ENCODE results near the gene BPIFA3.

BPIFA3 gene

GRCh38 chr20:33272155-33272873 lies 55.2 kb downstream of the BPIFA3 start:
- DNase-seq = no peak

DNA sequence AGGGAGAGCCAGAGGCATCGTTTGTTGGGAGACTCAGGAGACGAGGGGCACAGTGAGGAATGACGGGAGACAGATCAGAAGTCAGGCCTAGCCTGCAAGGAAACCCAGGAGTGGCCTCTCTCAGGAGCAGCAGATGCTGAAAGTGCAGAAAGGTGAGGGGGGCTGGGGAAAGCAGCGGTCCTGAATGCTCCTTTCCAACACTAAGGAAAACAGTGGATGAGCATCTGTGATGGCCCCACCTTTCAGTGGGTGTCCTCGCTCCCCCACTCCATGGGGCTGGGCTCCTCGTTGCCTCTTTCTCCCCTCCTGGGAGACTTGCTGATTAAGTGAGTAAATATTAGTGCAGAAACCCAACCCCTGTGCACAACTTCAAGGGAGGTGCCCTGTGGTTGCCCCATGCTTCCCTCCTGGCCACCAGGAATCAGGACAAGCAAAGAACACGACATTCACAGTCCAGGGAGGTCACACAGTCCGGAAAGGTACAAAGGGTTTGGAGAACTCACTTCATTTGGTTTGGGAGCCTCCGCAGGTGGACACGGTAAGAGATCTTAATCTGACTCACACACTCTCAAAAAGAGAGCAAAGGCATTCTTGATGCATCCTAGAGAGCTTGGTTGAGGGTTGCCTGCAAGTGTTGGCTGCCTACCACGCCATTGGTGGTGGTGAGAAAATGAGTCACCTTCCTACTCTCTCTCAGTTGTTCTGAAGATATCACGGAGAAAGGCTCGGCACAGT lies 56.1 kb downstream of the BPIFA3 start:
- no peak for DNase-seq

DNA sequence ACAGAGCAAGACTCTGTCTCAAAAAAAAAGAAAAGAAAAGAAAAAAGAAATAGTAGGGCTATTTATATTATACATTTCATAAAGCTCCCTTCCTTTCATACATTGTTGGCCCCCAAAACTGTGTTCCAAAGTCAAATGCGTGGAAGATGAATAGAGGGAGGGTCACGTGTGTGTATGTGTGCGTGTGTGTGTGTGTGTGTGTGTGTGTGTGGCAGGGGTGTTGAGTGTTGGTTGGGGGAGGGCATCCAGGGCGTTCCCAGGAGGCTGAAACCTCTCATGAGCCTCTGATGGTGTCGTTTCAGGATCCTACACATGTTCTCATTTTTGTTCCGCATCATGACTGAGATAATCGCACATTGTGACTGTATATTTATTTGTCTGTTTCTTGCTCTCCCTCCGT lies 58.1 kb downstream of the BPIFA3 start:
- DNase-seq = no peak

DNA sequence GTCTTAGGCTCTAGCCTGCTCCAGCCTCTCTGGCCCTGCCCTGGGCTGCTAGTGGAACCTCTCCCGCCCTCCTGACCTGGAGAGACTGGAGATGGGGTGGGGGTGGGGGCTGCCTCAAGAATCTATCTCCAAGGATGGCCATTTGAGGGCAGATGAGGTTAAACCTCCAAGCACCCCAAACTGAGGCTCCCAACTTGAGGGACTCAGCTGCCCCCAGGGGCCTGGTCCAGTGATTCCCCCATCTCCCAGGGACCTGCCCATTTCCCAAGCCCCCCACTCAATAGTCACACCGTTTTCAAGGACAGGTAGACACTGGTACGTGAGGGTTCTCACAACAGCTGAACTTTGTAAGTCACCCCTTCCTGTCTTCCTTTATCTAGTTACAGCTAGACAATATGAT lies 58.7 kb downstream of the BPIFA3 start:
- DNase-seq = no peak

DNA sequence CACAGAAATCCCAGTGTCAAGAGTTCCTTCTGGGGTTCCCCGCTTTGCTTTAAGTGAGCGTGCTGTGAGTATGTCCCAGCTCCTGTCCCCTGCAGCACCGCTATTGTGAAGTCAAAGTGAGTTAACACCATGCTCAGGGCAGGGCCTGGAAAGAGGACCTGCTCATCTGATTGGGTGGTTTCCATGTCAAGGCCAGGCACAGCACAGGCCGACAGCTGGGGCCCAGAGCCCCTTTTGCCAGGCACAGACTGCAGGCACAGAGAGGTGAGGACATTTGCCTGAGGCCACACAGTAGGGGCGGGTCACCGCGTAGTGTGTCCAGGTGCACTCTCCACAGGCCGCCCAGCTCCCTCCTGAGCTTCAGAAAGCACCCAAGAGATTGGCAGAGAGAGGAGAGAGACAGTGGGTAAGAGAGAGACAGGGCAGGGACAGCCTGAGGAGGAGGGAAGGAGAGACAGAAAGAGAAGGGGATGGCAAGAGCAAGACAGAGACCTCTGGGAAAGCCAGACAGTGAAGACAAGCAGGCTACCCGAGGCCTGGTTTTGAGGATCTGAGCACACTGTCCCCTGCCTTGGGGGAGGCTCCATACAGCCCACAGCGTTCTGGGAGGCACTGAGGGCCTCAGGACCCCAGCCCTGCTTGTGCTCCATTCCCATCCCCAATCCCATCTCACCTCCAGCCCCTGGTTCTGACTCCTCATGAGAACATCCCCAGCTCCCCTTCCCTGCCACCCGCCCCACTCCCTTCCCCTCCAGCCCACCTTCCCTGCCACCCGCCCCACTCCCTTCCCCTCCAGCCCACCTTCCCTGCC lies 59.4 kb downstream of the BPIFA3 start:
- no peak for DNase-seq

All from COR-L47 (cell line).